ENCODE results near the gene GHR. TPM values are rescaled to one million over a fixed set of nuclear protein-coding genes. Genes with fewer than 3 reads are reported as not detected.

GHR gene
- total RNA-seq, 2 donors from 2014 or later = 10.8 to 10.9 TPM

DNA sequence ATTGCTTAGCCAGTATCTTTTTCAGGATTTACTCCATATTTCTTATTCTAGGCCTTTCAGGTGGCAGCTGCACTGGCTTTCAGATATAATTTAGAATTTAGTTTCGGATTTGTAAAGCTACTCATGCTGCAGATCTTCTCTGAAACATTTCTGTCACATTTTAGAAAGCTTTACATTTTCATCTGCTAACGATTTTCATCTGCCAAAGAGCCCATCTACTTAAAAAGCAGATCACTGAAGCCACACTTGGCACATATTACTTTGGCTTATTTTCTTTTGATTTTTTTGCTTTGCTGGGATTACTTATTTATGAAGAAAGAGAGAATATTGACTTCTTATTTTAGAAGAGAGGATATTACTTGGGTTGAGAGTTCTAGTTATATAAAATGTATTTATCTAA lies 98.2 kb downstream of the GHR start:
- Histone ChIP-seq H3K4me1 (peaks cover 0 to 20% of the 10 kb centered on the region in 2 donors), H3K36me3 (no peaks in the 10 kb centered on the region), H3K4me3 (no peak overlapping the region), H3K27me3 (no peaks in the 10 kb centered on the region), H3K27ac (no peak overlapping the region), H3K9me3 (no peaks in the 10 kb centered on the region)
- TF ChIP-seq, protein P1, sequence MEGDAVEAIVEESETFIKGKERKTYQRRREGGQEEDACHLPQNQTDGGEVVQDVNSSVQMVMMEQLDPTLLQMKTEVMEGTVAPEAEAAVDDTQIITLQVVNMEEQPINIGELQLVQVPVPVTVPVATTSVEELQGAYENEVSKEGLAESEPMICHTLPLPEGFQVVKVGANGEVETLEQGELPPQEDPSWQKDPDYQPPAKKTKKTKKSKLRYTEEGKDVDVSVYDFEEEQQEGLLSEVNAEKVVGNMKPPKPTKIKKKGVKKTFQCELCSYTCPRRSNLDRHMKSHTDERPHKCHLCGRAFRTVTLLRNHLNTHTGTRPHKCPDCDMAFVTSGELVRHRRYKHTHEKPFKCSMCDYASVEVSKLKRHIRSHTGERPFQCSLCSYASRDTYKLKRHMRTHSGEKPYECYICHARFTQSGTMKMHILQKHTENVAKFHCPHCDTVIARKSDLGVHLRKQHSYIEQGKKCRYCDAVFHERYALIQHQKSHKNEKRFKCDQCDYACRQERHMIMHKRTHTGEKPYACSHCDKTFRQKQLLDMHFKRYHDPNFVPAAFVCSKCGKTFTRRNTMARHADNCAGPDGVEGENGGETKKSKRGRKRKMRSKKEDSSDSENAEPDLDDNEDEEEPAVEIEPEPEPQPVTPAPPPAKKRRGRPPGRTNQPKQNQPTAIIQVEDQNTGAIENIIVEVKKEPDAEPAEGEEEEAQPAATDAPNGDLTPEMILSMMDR (IDR thresholded peaks at IDR 0.05) = no peak
- DNase-seq (ENCODE audit: low spot score) = no peak

DNA sequence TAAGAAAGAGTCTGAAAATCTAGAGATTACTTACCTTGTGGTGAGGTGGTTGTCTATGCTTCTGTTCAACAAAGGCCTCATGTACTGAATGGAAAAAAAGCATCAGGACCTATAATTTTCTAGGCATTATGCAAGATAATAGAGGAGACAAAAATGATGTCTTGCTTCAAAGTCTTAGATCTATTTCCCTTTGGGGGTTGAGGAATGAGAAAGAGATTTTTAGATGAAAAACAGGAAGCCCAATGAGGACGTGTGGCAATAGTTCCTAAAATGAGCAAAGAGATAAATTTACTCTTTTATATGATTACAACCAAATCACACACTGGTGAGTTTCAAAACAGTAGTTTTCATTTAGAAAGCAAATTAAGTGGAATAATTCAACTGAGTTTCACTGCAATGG lies 99.5 kb downstream of the GHR start:
- TF ChIP-seq, protein P1 (IDR thresholded peaks at IDR 0.05) = no peak
- Histone ChIP-seq H3K27me3 (no peaks in the 10 kb centered on the region), H3K27ac (no peak overlapping the region)

DNA sequence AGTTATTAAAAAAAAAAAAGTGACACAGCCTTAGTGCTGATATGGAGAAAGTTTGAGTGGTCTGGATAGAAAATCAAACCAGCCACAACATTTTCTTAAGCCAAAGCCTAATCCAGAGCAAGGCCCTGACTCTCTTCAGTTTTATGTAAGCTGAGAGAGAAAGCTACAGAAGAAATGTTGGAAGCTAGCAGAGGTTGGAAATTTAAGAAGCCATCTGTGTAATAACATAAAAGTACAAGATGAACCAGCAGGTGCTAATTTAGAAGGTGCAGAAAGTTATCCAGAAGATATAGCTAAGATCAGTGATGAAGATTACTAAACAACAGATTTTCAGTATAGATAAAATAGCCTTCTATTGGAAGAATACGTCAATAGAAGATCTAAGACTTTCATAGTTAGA lies 102.9 kb downstream of the GHR start:
- peaks cover 0 to 4% of the 10 kb centered on the region in 2 donors for H3K9me3 ChIP-seq
- no peak overlapping the region for H3K4me3 ChIP-seq
- peaks cover 0 to 6% of the 10 kb centered on the region in 2 donors for H3K4me1 ChIP-seq
- TF ChIP-seq, protein P1 (IDR thresholded peaks at IDR 0.05) = no peak
- H3K27ac ChIP-seq = no peak overlapping the region
- H3K27me3 ChIP-seq = no peaks in the 10 kb centered on the region
- no peaks in the 10 kb centered on the region for H3K36me3 ChIP-seq
- DNase-seq (ENCODE audit: low spot score) = no peak

More for the DNA sequence above, 99.5 kb downstream of the GHR start:
- no peaks in the 10 kb centered on the region for H3K36me3 ChIP-seq
- no peak for DNase-seq (ENCODE audit: low spot score)
- H3K9me3 ChIP-seq = peaks cover 0 to 2% of the 10 kb centered on the region in 2 donors
- H3K4me1 ChIP-seq = peaks cover 0 to 12% of the 10 kb centered on the region in 2 donors
- H3K4me3 ChIP-seq = no peak overlapping the region

DNA sequence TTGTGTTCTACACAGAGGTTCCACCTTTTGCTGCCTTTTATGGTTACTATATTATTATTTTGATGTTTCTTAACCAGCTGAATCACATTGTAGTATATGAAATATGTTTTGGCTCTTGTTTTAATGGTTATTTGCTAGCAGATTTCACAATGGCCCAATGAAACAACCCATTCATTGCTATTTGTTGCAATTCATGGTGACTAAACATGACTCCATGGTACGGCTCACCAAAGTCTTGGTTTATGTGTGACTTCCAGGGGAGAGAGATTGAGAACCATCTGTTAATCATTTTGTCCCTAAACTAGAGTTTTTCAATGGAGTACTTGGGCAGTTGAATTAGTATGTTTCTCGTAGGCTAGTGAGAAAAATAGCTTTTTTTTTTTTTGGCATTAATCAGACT lies 108.4 kb downstream of the GHR start:
- DNase-seq (ENCODE audit: low spot score) = no peak
- TF ChIP-seq, protein P1 (IDR thresholded peaks at IDR 0.05) = no peak
- Histone ChIP-seq H3K4me1 (no peaks in the 10 kb centered on the region), H3K36me3 (no peaks in the 10 kb centered on the region), H3K9me3 (peaks cover 0 to 11% of the 10 kb centered on the region in 2 donors), H3K27me3 (no peaks in the 10 kb centered on the region), H3K27ac (no peak overlapping the region), H3K4me3 (no peak overlapping the region)

DNA sequence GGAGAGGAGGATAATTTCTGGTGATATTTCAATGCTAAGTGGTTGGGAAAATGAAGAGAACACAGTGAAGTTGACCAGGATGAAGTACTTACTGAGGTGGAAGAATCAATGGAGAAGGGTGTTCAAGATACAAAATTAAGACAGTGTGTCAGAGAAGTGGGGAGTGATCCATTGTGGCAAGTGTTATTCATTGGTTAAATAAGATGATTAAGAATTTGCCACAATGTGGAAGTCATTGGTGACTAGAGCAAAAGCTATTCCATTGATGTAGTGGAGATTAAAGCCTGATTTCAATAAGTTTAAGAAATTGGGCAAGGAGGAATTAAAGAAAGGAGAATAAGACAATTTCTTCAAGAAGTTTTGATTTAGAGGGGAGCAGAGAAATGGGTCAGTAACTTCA lies 118.9 kb downstream of the GHR start:
- H3K4me3 ChIP-seq = no peak overlapping the region
- H3K27me3 ChIP-seq = no peaks in the 10 kb centered on the region
- no peak for DNase-seq (ENCODE audit: low spot score)
- H3K4me1 ChIP-seq = peaks cover 0 to 10% of the 10 kb centered on the region in 2 donors
- peaks cover 0 to 13% of the 10 kb centered on the region in 2 donors for H3K9me3 ChIP-seq
- TF ChIP-seq, protein P1 (IDR thresholded peaks at IDR 0.05) = no peak
- no peak overlapping the region for H3K27ac ChIP-seq
- H3K36me3 ChIP-seq = no peaks in the 10 kb centered on the region

DNA sequence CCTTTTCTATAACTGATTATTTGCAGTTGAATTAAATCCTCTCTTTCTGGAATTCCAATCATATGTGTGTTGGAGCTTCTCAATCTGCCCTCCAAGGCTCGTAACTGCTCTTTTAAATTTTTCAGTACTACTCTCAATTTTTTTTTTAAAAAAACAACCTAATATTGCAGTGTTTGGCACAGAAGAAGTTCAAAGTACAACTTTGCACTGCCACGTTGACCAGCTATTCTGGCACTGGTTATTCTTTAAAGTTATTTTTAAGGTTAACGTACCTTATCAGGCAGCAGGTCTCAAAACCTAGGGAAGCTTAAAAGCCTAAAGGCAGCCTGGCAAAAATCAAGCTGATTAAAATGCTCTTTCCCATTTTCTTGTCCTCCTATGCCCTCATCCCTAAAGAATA lies 120.5 kb downstream of the GHR start:
- Histone ChIP-seq H3K4me3 (no peak overlapping the region), H3K36me3 (no peaks in the 10 kb centered on the region), H3K9me3 (peaks cover 0 to 13% of the 10 kb centered on the region in 2 donors), H3K27ac (no peak overlapping the region), H3K4me1 (peaks cover 0 to 26% of the 10 kb centered on the region in 2 donors), H3K27me3 (no peaks in the 10 kb centered on the region)
- TF ChIP-seq, protein P1 (IDR thresholded peaks at IDR 0.05) = no peak
- no peak for DNase-seq (ENCODE audit: low spot score)
